Hepatocyte (in vitro differentiated cells): Measurements from ENCODE around the gene PYM1. TPM values are rescaled to one million over a fixed set of nuclear protein-coding genes. Genes with fewer than 3 reads are reported as not detected.

ENCODE experiments used
- DNase-seq: peaks from one replicate; pipeline ENCODE4 v3.0.0-alpha.2; 2016; ENCODE audit warnings: low spot score
- H2AFZ ChIP-seq: fragments of 200-600 bp; sonication (generic); 2 replicates; pipeline ENCODE4 v1.6.0; 2016; ENCODE audit warnings: antibody characterized with exemption, mild to moderate bottlenecking
- H3K27ac ChIP-seq: fragments of 200-600 bp; sonication (generic); 2 replicates; pipeline ENCODE4 v1.5.1; 2016; ENCODE audit warnings: mild to moderate bottlenecking
- H3K27me3 ChIP-seq: fragments of 200-600 bp; sonication (generic); 2 replicates; pipeline ENCODE4 v1.6.1; 2016
- H3K36me3 ChIP-seq: fragments of 200-600 bp; sonication (generic); replicated peaks from 2 replicates; pipeline ENCODE4 v1.5.1; 2016; ENCODE audit warnings: low read depth; ENCODE audit not compliant: insufficient read depth
- H3K4me1 ChIP-seq: fragments of 200-600 bp; sonication (generic); 2 replicates; pipeline ENCODE4 v1.5.1; 2016; ENCODE audit warnings: mild to moderate bottlenecking, moderate library complexity; ENCODE audit not compliant: insufficient read depth
- H3K4me2 ChIP-seq: fragments of 200-600 bp; sonication (generic); 2 replicates; pipeline ENCODE4 v1.6.0; 2016
- H3K4me3 ChIP-seq: fragments of 200-600 bp; sonication (generic); 2 replicates; pipeline ENCODE4 v1.5.1; 2016; ENCODE audit warnings: mild to moderate bottlenecking
- H3K79me2 ChIP-seq: fragments of 200-600 bp; sonication (generic); 2 replicates; pipeline ENCODE4 v1.6.0; 2017; ENCODE audit warnings: mild to moderate bottlenecking
- H3K9me2 ChIP-seq: fragments of 200-600 bp; sonication (generic); replicated peaks from 2 replicates; pipeline ENCODE4 v1.6.0; 2017; ENCODE audit warnings: mild to moderate bottlenecking; ENCODE audit not compliant: insufficient read depth
- H3K9me3 ChIP-seq: fragments of 200-600 bp; sonication (generic); 2 replicates; pipeline ENCODE4 v1.5.1; 2016; ENCODE audit warnings: low read depth, mild to moderate bottlenecking
- H4K20me1 ChIP-seq: fragments of 200-600 bp; sonication (generic); 2 replicates; pipeline ENCODE4 v1.6.0; 2016; ENCODE audit warnings: mild to moderate bottlenecking; ENCODE audit not compliant: insufficient read depth, poor library complexity, severe bottlenecking
- CTCF ChIP-seq: fragments of 200-600 bp; sonication (generic); IDR thresholded peaks from 2 replicates; pipeline ENCODE4 v1.5.1; 2016; ENCODE audit warnings: antibody characterized with exemption, mild to moderate bottlenecking; ENCODE audit not compliant: poor library complexity
- EZH2 ChIP-seq: fragments of 200-600 bp; sonication (generic); IDR thresholded peaks from 2 replicates; pipeline ENCODE4 v1.6.1; 2016; ENCODE audit warnings: antibody characterized with exemption, mild to moderate bottlenecking, borderline replicate concordance
- EZH2phosphoT487 ChIP-seq: fragments of 200-600 bp; sonication (generic); IDR thresholded peaks from one replicate; pipeline ENCODE4 v1.6.1; 2018; ENCODE audit warnings: antibody characterized with exemption, mild to moderate bottlenecking, low read depth, moderate library complexity; ENCODE audit not compliant: unreplicated experiment, severe bottlenecking
- WGBS: methylation state at CpG from one replicate; pipeline ENCODE4 v1.1.6; 2016; ENCODE audit warnings: low lambda C conversion rate; ENCODE audit errors: missing lambda C conversion rate; 5-methylcytosine and 5-hydroxymethylcytosine counted together
- polyA plus RNA-seq: library from polyadenylated mRNA; unstranded; fragments of >200 nt; fragmentation: Nextera tagmentation; extraction: Ambion mirVana; gene quantifications from 2 replicates; pipeline ENCODE4 v1.2.1, GENCODE V29; 2016
- total RNA-seq: library from RNA; depleted of rRNA; stranded (reverse); fragments of >200 nt; gene quantifications from 2 replicates; pipeline ENCODE4 v1.2.3, GENCODE V29; 2014

Gene PYM1
- total and polyA plus RNA-seq, 2 experiments from 2014 or later, result 44.5 to 51.1 TPM

DNA sequence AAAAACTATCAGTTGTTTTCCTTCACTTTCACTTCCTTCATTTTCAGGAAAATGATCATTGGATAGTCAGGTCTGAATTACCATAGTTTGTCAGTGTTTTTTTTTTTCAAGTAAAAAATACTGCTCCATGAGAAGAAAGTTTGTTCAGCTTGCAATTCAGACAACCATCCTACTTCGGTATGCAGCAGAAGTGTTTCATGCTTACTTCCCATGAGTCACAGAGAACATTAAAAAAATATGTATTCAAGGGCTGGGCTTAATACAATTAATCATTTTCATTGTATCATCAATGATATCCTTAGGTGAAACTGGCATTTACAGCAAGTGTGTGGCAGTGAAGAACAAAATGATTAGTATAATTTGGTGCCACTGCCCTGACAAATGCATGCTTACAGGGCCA lies 21.6 kb downstream of the PYM1 start:
- Histone ChIP-seq H3K27ac (no peak overlapping the region), H3K9me3 (no peaks in the 10 kb centered on the region), H2AFZ (no peak overlapping the region), H3K4me1 (peaks cover 4% of the 10 kb centered on the region), H3K36me3 (no peaks in the 10 kb centered on the region), H3K27me3 (no peaks in the 10 kb centered on the region), H3K4me2 (no peak overlapping the region), H3K4me3 (no peak overlapping the region), H3K9me2 (no peaks in the 10 kb centered on the region), H4K20me1 (no peaks in the 10 kb centered on the region), H3K79me2 (peaks cover 35% of the 10 kb centered on the region)
- no peak for DNase-seq
- no peak for TF ChIP-seq EZH2phosphoT487
- no peak for TF ChIP-seq EZH2
- no peak for TF ChIP-seq CTCF
- 85% methylated on average over 1 of the region's 1 CpG for WGBS

GRCh38 chr12:55901881-55902490 lies 25.7 kb downstream of the PYM1 start:
- no peak overlapping the region for H3K4me2 ChIP-seq
- H3K27me3 ChIP-seq, result no peaks in the 10 kb centered on the region
- H3K27ac ChIP-seq, result no peak overlapping the region
- peaks cover 16% of the 10 kb centered on the region for H3K79me2 ChIP-seq
- H3K4me1 ChIP-seq, result no peaks in the 10 kb centered on the region
- no peak overlapping the region for H2AFZ ChIP-seq
- H3K4me3 ChIP-seq, result no peak overlapping the region
- no peaks in the 10 kb centered on the region for H4K20me1 ChIP-seq
- H3K36me3 ChIP-seq, result no peaks in the 10 kb centered on the region
- no peaks in the 10 kb centered on the region for H3K9me3 ChIP-seq
- DNase-seq, result no peak
- no peak for TF ChIP-seq EZH2phosphoT487
- TF ChIP-seq CTCF, result no peak
- TF ChIP-seq EZH2, result no peak
- 92% methylated on average over 7 of the region's 7 CpGs for WGBS
- H3K9me2 ChIP-seq, result no peaks in the 10 kb centered on the region

DNA sequence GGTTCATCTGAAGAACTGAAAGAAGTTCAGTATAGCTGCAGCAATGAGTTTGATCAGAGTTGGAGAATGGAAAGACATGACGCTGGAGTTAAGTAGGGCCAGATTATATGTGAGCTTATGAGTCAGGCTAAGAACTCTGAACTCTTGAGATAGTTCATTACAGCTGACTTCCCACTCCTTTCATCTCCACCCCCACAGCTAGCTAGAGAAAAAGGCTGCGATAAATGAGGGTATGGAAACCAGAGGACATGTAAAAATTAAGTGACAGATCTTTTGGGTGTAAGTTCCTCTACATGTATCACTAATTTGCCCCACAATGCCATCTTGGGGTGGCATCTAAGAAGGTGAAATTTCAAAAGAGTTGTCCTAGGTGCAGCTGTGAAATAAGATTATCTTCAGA lies 28.6 kb downstream of the PYM1 start:
- no peak for TF ChIP-seq CTCF
- no peak for TF ChIP-seq EZH2
- TF ChIP-seq EZH2phosphoT487, result no peak
- H2AFZ ChIP-seq, result no peak overlapping the region
- H3K4me1 ChIP-seq, result no peaks in the 10 kb centered on the region
- no peaks in the 10 kb centered on the region for H4K20me1 ChIP-seq
- peak overlapping the region; percentile 45 for H3K27ac ChIP-seq
- no peak overlapping the region for H3K4me3 ChIP-seq
- no peaks in the 10 kb centered on the region for H3K36me3 ChIP-seq
- no peak overlapping the region for H3K4me2 ChIP-seq
- no peaks in the 10 kb centered on the region for H3K9me2 ChIP-seq
- H3K9me3 ChIP-seq, result no peaks in the 10 kb centered on the region
- no peaks in the 10 kb centered on the region for H3K27me3 ChIP-seq
- WGBS, result 55% methylated on average over 2 of the region's 2 CpGs
- peak; percentile 43 for DNase-seq
- H3K79me2 ChIP-seq, result no peaks in the 10 kb centered on the region
